HepG2 (cell line): ENCODE measurements around the gene SND1.

Source experiments
- ERF ChIP-seq: IDR thresholded peaks from 2 replicates; pipeline ENCODE4 v1.6.1; 2018; ENCODE audit warnings: missing biosample characterization, missing genetic modification reagents
- KAT2B ChIP-seq: fragments of 150-350 bp; IDR thresholded peaks from 2 replicates; pipeline ENCODE4 v1.6.1; 2014; ENCODE audit warnings: low read depth, low read length, borderline replicate concordance
- POLR2A ChIP-seq, 2 experiments: IDR thresholded peaks; 2 replicates each; pipeline ENCODE4 v1.6.1; 2011; ENCODE audit warnings: low read depth in 2 of 2, low read length in 2 of 2, mild to moderate bottlenecking in 1 of 2, moderate library complexity in 1 of 2; ENCODE audit not compliant: insufficient read depth in 1 of 2
- SP1 ChIP-seq, 2 experiments: fragments of 450-650 bp in 1 of 2; sonication (generic) in 1 of 2; formaldehyde crosslinking in 1 of 2; IDR thresholded peaks; 2 replicates each; pipeline versions ENCODE4 v1.4.0 to v1.6.1; 2016 to 2020; ENCODE audit warnings: missing genetic modification reagents in 1 of 2
- ZNF280D ChIP-seq: sonication (generic); formaldehyde crosslinking; IDR thresholded peaks from 2 replicates; pipeline ENCODE4 v1.5.1; 2020; ENCODE audit warnings: mild to moderate bottlenecking, missing genetic modification reagents
- TF ChIP-seq, protein P1 (sequence below), 2 experiments: IDR thresholded peaks; 2 replicates each; pipeline ENCODE4 v1.6.1; 2011 to 2012; ENCODE audit warnings: low read length in 2 of 2, borderline replicate concordance in 1 of 2, low read depth in 1 of 2, mild to moderate bottlenecking in 1 of 2, moderate library complexity in 1 of 2

GRCh38 chr7:127820732-127821085 is 168.7 kb downstream of the SND1 start:
- TF ChIP-seq ERF (CRISPR knock-in tag): no peak; the same call in 1 of the 2 replicates
- no peak for TF ChIP-seq POLR2A (IDR thresholded peaks at IDR 0.05; ENCODE audit: insufficient read depth in 1 of 2, low read depth in 2 of 2, low read length in 2 of 2)
- no peak for TF ChIP-seq SP1 (IDR thresholded peaks at IDR 0.05)
- TF ChIP-seq SP1 (CRISPR knock-in tag; IDR thresholded peaks at IDR 0.05): no peak
- no peak for TF ChIP-seq KAT2B
- TF ChIP-seq ZNF280D (CRISPR knock-in tag): no peak
- TF ChIP-seq, protein P1, sequence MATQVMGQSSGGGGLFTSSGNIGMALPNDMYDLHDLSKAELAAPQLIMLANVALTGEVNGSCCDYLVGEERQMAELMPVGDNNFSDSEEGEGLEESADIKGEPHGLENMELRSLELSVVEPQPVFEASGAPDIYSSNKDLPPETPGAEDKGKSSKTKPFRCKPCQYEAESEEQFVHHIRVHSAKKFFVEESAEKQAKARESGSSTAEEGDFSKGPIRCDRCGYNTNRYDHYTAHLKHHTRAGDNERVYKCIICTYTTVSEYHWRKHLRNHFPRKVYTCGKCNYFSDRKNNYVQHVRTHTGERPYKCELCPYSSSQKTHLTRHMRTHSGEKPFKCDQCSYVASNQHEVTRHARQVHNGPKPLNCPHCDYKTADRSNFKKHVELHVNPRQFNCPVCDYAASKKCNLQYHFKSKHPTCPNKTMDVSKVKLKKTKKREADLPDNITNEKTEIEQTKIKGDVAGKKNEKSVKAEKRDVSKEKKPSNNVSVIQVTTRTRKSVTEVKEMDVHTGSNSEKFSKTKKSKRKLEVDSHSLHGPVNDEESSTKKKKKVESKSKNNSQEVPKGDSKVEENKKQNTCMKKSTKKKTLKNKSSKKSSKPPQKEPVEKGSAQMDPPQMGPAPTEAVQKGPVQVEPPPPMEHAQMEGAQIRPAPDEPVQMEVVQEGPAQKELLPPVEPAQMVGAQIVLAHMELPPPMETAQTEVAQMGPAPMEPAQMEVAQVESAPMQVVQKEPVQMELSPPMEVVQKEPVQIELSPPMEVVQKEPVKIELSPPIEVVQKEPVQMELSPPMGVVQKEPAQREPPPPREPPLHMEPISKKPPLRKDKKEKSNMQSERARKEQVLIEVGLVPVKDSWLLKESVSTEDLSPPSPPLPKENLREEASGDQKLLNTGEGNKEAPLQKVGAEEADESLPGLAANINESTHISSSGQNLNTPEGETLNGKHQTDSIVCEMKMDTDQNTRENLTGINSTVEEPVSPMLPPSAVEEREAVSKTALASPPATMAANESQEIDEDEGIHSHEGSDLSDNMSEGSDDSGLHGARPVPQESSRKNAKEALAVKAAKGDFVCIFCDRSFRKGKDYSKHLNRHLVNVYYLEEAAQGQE (IDR thresholded peaks at IDR 0.05; ENCODE audit: borderline replicate concordance in 1 of 2, low read depth in 1 of 2, low read length in 2 of 2): no peak
